K562 (cell line): ENCODE data around the gene UVRAG. TPM values are rescaled to one million over a fixed set of nuclear protein-coding genes. Genes with fewer than 3 reads are reported as not detected.

ENCODE experiments used
- HMGN3 ChIP-seq: IDR thresholded peaks from 2 replicates; pipeline ENCODE4 v1.6.1; 2011; ENCODE audit warnings: borderline replicate concordance, low read depth, mild to moderate bottlenecking, mixed read lengths, low read length; ENCODE audit not compliant: insufficient read length; ENCODE audit errors: extremely low read depth
- KAT7 ChIP-seq: sonication (generic); formaldehyde crosslinking; IDR thresholded peaks from 2 replicates; pipeline ENCODE4 v1.8.0; 2022; ENCODE audit warnings: missing genetic modification reagents, mild to moderate bottlenecking, borderline replicate concordance
- KDM4B ChIP-seq, 2 experiments: fragments of 450-650 bp in 1 of 2; sonication (generic) in 1 of 2; IDR thresholded peaks; 2 replicates each; pipeline ENCODE4 v1.6.1; 2016 to 2017; ENCODE audit warnings: borderline replicate concordance in 2 of 2, antibody characterized with exemption in 1 of 2, low read depth in 1 of 2, mild to moderate bottlenecking in 1 of 2
- MEIS2 ChIP-seq: fragments of 450-650 bp; IDR thresholded peaks from 2 replicates; pipeline ENCODE4 v1.6.1; 2014; ENCODE audit warnings: mild to moderate bottlenecking; ENCODE audit not compliant: partially characterized antibody
- MTA3 ChIP-seq: fragments of 450-650 bp; formaldehyde crosslinking; IDR thresholded peaks from 2 replicates; pipeline ENCODE4 v1.6.1; 2017; ENCODE audit warnings: mild to moderate bottlenecking, borderline replicate concordance
- NELFE ChIP-seq: IDR thresholded peaks from 2 replicates; pipeline ENCODE4 v1.6.1; 2011; ENCODE audit warnings: mild to moderate bottlenecking; ENCODE audit not compliant: insufficient read depth, insufficient read length
- STAG1 ChIP-seq: sonication (generic); formaldehyde crosslinking; IDR thresholded peaks from 2 replicates; pipeline ENCODE4 v1.5.0; 2020; ENCODE audit warnings: missing genetic modification reagents, borderline replicate concordance
- TEAD1 ChIP-seq, 2 experiments: fragments of 450-650 bp in 1 of 2; sonication (generic) in 1 of 2; formaldehyde crosslinking; IDR thresholded peaks; 2 replicates each; pipeline versions ENCODE4 v1.4.0 to v1.8.0; 2020 to 2022; ENCODE audit warnings: mild to moderate bottlenecking in 2 of 2, missing genetic modification reagents in 1 of 2
- YY1 ChIP-seq, 3 experiments: IDR thresholded peaks; 2 replicates each; pipeline ENCODE4 v1.6.1; 2011; ENCODE audit warnings: low read length in 2 of 3, mild to moderate bottlenecking in 2 of 3, moderate library complexity in 2 of 3, borderline replicate concordance in 1 of 3, control low read depth in 1 of 3, low read depth in 1 of 3; ENCODE audit not compliant: insufficient read depth in 3 of 3, insufficient replicate concordance in 2 of 3, control insufficient read depth in 1 of 3, insufficient read length in 1 of 3; ENCODE audit errors: extremely low read depth in 1 of 3
- ZNF444 ChIP-seq: fragments of 250-450 bp; sonication (Bioruptor Pico); IDR thresholded peaks from 2 replicates; pipeline ENCODE4 v1.4.0; 2020; ENCODE audit warnings: mild to moderate bottlenecking, moderate library complexity
- ZNF695 ChIP-seq: fragments of 450-650 bp; formaldehyde crosslinking; IDR thresholded peaks from 2 replicates; pipeline ENCODE4 v1.4.0; 2020; ENCODE audit warnings: mild to moderate bottlenecking, moderate library complexity
- polyA plus RNA-seq, 8 experiments: library from polyadenylated mRNA; depleted of rRNA in 4 of 8; stranded (reverse) in 5 of 8; unstranded in 3 of 8; fragments of >200 nt; fragmentation: Nextera tagmentation in 2 of 8; fragmentation: Illumina TruSeq in 1 of 8; extraction: Ambion mirVana in 2 of 8; extraction: Trizol in 1 of 8; gene quantifications; 2 replicates each; pipeline versions ENCODE4 v1.2.1 to v1.2.3, GENCODE V29; 2011 to 2014; ENCODE audit warnings: inconsistent platforms in 1 of 8, missing spikeins in 1 of 8
- total RNA-seq, 7 experiments: library from RNA; depleted of rRNA in 6 of 7; stranded (reverse); fragments of >200 nt in 6 of 7; fragmentation: Illumina TruSeq in 2 of 7; extraction: Trizol in 2 of 7; gene quantifications; 2 replicates each; pipeline versions ENCODE4 v1.2.1 to v1.2.3, GENCODE V29; 2011 to 2021; ENCODE audit warnings: low replicate concordance in 1 of 7
- TF ChIP-seq, protein P1 (sequence below): fragments of 450-650 bp; IDR thresholded peaks from 2 replicates; pipeline ENCODE4 v1.6.1; 2017; ENCODE audit warnings: antibody characterized with exemption
- TF ChIP-seq, protein P2 (sequence below): fragments of 450-650 bp; IDR thresholded peaks from 2 replicates; pipeline ENCODE4 v1.6.1; 2014; ENCODE audit warnings: low read depth, mild to moderate bottlenecking, moderate library complexity, borderline replicate concordance
- TF ChIP-seq, protein P3 (sequence below): fragments of 450-650 bp; formaldehyde crosslinking; IDR thresholded peaks from 2 replicates; pipeline ENCODE4 v1.4.0; 2020; ENCODE audit warnings: mild to moderate bottlenecking, moderate library complexity
- TF ChIP-seq, protein P4 (sequence below), 2 experiments: fragments of 450-650 bp in 1 of 2; IDR thresholded peaks; 2 replicates each; pipeline ENCODE4 v1.6.1; 2011 to 2017; ENCODE audit warnings: low read depth in 2 of 2, antibody characterized with exemption in 1 of 2, borderline replicate concordance in 1 of 2, low read length in 1 of 2, mild to moderate bottlenecking in 1 of 2, mixed read lengths in 1 of 2; ENCODE audit not compliant: control insufficient read depth in 1 of 2

The UVRAG gene
- total and polyA plus RNA-seq, 9 of the 15 experiments (the other 6 are each of a cell fraction or from before 2014, with no cell fraction given), result 3.1 to 17.8 (median 12.4) TPM

DNA sequence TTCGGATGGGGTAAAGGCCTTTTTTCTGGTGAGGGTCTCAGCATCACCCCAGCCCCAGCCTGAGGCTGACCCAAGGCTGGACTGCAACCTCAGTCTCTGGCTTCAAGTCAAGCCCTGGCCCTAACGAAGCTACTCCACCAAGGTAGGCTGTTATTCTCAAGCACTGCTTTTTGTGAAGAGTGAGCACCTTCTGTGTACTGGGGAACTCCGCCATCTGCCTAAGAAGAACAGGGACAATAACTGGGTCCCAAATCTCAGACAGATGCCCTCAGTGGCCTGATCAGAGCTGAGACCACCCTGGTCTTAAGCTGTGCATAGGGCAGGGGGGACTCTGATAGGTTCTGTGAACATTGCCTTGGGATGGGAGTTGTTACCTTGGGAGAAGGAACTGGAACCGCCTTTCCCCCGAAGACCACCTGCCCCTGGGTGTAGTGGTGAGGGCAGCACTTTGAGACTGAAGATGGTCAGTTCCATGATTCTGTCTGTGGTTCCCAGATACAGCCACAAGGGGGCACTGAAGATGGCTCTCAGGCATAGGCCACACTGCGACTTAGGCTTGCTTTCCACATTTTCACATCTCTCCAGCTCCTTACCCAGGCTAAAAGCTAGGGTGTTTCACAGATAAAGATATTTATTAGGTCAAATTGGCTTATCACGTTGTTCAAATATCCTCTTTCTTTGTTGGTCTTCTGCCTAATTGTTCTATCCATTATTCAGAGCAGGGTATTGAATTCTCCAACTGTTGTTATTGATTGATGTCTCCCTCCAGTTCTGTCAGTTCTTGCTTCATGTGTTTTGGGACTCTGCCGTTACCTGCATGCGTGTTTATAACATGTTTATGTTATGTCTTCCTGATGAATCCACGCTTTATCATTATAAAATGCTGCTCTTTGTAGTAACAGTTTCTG, 11.8 kb upstream of the UVRAG start (continued):
- TF ChIP-seq, protein P1, sequence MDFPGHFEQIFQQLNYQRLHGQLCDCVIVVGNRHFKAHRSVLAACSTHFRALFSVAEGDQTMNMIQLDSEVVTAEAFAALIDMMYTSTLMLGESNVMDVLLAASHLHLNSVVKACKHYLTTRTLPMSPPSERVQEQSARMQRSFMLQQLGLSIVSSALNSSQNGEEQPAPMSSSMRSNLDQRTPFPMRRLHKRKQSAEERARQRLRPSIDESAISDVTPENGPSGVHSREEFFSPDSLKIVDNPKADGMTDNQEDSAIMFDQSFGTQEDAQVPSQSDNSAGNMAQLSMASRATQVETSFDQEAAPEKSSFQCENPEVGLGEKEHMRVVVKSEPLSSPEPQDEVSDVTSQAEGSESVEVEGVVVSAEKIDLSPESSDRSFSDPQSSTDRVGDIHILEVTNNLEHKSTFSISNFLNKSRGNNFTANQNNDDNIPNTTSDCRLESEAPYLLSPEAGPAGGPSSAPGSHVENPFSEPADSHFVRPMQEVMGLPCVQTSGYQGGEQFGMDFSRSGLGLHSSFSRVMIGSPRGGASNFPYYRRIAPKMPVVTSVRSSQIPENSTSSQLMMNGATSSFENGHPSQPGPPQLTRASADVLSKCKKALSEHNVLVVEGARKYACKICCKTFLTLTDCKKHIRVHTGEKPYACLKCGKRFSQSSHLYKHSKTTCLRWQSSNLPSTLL, result no peak
- peak; percentile 33 for TF ChIP-seq MEIS2
- no peak for TF ChIP-seq KAT7 (CRISPR knock-in tag)
- no peak for TF ChIP-seq NELFE
- 0 out of 4 replicates have a peak, but pooled peaks of 1 of the 2 experiments have one; percentile 13 for TF ChIP-seq TEAD1 (CRISPR knock-in tag; IDR thresholded peaks at IDR 0.05)
- TF ChIP-seq, protein P2, sequence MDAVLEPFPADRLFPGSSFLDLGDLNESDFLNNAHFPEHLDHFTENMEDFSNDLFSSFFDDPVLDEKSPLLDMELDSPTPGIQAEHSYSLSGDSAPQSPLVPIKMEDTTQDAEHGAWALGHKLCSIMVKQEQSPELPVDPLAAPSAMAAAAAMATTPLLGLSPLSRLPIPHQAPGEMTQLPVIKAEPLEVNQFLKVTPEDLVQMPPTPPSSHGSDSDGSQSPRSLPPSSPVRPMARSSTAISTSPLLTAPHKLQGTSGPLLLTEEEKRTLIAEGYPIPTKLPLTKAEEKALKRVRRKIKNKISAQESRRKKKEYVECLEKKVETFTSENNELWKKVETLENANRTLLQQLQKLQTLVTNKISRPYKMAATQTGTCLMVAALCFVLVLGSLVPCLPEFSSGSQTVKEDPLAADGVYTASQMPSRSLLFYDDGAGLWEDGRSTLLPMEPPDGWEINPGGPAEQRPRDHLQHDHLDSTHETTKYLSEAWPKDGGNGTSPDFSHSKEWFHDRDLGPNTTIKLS, result no peak
- TF ChIP-seq MTA3, result no peak
- peak in 1 of 3 experiments; percentile 8 for TF ChIP-seq YY1 (IDR thresholded peaks at IDR 0.05; ENCODE audit: borderline replicate concordance in 1 of 3, control insufficient read depth in 1 of 3, extremely low read depth in 1 of 3, insufficient read depth in 3 of 3, insufficient read length in 1 of 3, insufficient replicate concordance in 2 of 3, low read depth in 1 of 3, low read length in 2 of 3)
- 0 out of 2 replicates have a peak, but pooled peaks have one; percentile 32 for TF ChIP-seq ZNF444 (CRISPR knock-in tag)
- no peak for TF ChIP-seq ZNF695 (CRISPR knock-in tag)
- peak; percentile 69; the same call in 1 of the 2 replicates for TF ChIP-seq STAG1 (CRISPR knock-in tag)
- TF ChIP-seq HMGN3, result no peak
- TF ChIP-seq, protein P3, sequence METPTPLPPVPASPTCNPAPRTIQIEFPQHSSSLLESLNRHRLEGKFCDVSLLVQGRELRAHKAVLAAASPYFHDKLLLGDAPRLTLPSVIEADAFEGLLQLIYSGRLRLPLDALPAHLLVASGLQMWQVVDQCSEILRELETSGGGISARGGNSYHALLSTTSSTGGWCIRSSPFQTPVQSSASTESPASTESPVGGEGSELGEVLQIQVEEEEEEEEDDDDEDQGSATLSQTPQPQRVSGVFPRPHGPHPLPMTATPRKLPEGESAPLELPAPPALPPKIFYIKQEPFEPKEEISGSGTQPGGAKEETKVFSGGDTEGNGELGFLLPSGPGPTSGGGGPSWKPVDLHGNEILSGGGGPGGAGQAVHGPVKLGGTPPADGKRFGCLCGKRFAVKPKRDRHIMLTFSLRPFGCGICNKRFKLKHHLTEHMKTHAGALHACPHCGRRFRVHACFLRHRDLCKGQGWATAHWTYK (CRISPR knock-in tag), result peak; percentile 36; the same call in 1 of the 2 replicates
- TF ChIP-seq, protein P4, sequence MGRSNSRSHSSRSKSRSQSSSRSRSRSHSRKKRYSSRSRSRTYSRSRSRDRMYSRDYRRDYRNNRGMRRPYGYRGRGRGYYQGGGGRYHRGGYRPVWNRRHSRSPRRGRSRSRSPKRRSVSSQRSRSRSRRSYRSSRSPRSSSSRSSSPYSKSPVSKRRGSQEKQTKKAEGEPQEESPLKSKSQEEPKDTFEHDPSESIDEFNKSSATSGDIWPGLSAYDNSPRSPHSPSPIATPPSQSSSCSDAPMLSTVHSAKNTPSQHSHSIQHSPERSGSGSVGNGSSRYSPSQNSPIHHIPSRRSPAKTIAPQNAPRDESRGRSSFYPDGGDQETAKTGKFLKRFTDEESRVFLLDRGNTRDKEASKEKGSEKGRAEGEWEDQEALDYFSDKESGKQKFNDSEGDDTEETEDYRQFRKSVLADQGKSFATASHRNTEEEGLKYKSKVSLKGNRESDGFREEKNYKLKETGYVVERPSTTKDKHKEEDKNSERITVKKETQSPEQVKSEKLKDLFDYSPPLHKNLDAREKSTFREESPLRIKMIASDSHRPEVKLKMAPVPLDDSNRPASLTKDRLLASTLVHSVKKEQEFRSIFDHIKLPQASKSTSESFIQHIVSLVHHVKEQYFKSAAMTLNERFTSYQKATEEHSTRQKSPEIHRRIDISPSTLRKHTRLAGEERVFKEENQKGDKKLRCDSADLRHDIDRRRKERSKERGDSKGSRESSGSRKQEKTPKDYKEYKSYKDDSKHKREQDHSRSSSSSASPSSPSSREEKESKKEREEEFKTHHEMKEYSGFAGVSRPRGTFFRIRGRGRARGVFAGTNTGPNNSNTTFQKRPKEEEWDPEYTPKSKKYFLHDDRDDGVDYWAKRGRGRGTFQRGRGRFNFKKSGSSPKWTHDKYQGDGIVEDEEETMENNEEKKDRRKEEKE (IDR thresholded peaks at IDR 0.05; ENCODE audit: borderline replicate concordance in 1 of 2, control insufficient read depth in 1 of 2, low read depth in 2 of 2, low read length in 1 of 2), result no peak
- TF ChIP-seq KDM4B (IDR thresholded peaks at IDR 0.05; ENCODE audit: borderline replicate concordance in 2 of 2, low read depth in 1 of 2), result no peak
